HG03378 (cell line): ENCODE measurements around the gene TGFBR3.
"Not testable (repeated sequence)": the region's sequence is repeated elsewhere in the genome, so short reads cannot be mapped to it uniquely, and the experiment has no call there.

ENCODE experiments used
- ATAC-seq: cut with Tn5 transposase; IDR thresholded peaks from one replicate; pipeline ENCODE4 v1.9.1; 2021; ENCODE audit warnings: mild to moderate bottlenecking, moderate library complexity; ENCODE audit not compliant: unreplicated experiment

TGFBR3 gene

GRCh38 chr1:91851130-91852010 lies 34.6 kb downstream of the TGFBR3 start:
- no peak for ATAC-seq

GRCh38 chr1:91850708-91851107 lies 35.2 kb downstream of the TGFBR3 start:
- ATAC-seq: no peak

DNA sequence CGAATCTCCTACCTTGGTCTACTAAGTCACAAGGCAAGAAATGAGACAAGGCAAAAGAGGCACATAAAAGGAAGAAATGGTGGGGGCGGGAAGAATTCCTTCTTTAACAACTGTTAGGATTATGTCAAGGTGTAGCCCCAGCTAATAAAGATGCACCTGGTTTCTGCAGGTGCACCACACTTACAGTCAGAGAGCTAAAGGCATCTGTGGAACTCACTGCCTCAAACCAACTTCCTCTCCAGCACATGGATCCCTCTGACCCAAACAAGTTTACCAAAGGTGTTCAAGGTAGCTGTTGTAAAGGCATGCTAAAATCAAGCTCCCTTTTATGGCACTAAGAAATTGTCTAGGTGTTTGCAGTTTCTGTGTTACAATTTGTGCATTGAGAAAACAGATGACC lies 38.1 kb downstream of the TGFBR3 start:
- no peak for ATAC-seq

DNA sequence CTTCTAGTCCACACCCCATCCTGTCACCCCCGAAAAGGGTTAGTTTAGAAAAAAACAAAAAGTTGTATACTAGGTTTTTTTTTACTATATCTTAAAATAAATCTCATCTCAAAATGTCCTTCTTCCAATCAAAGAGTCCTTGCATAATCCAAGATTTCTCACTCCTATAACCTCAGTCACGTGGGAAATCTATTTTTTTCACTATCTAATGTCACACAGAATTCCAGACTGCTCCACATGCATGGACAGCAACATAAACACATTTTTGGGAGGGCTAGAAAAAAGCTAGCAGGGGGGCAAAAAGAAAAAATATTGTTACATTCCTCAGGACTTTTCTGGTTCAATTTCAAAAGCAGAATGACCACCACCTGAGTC lies 39.3 kb downstream of the TGFBR3 start:
- no peak for ATAC-seq

- ATAC-seq: no peak
Measured at GRCh38 chr1:91846007-91846638, 39.8 kb downstream of the TGFBR3 start.

DNA sequence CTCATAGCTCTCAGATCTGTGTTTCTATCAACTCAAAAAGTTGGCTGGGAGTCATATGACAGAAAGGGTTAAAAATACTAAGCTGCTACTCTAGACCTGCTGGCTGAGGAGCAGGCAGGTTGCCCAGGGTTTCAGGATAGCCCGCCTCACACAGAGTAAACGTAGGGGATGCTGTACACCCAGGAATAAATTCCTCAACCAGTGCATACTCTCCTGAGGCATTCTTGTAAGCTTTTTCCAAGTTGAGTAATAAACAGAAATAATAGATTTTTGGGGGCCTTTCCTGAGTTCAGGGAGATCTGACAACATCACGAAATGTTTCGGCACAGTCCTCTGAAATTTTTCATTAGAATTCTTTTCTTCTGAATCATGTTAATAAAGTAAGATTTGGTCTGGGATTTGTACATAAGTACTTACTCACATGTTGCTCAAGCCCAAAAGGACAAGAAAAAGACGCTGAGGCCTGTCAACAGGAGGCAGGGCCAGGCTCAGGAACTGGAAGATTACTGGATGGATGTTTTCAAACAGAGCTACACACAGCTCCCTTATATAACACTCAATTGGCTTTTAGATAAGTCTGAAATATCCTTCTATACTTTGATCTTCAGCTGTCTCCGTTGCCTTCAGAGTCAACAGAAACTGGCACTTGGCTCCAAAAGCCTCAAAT lies 41.0 kb downstream of the TGFBR3 start:
- ATAC-seq: no peak

- ATAC-seq: no peak
Measured at GRCh38 chr1:91843843-91844242, 42.1 kb downstream of the TGFBR3 start.

DNA sequence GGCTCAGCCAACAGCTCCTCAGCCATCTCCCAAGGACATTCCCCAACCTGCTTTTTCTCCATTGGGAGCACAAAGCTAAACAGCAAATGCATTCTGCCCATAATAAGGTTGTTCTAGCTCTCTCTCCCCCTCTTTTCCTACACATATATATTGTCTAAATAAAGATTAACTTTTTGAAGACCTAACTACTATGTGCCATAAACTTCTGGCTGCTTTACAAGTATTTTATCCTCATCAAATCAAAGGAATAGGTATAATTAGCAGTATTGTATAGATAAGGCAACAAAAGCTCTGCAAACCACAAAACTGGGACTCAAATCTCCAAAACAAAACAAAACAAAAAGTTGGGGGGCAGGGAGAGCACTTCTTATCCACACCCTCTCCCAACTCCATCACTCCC lies 43.4 kb downstream of the TGFBR3 start:
- ATAC-seq: no peak

DNA sequence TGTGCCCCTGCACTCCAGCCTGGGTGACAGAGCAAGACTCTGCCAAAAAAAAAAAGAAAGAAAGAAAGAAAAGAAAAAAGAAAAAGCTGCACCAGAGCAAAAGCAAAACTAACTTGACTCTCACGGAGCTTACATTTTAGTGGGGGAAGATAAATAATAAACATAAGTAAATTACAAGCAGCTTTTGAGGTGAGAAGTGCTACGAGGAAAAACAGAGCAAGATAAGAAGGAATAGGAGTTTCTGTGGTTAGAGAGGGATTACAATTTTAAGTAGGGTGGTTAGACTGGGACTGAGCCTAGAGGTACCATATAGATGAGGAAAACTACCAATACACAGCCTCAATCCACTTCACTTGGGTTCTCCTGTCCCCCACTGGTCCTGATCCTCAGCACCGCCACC lies 43.9 kb downstream of the TGFBR3 start:
- ATAC-seq: no peak

DNA sequence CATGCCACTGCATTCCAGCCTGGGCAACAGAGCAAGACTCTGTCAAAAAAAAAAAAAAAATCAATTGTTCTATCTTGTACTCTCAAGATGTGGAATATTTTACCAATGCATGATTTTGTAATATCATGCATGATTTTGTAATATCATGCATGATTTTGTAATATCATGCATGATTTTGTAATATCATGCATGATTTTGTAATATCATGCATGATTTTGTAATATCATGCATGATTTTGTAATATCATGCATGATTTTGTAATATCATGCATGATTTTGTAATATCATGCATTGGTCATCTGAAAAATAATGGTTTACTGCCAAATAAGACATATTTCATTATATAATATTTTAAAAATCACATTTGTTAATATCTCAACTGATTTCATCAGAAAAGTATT lies 45.7 kb downstream of the TGFBR3 start:
- ATAC-seq: not testable (repeated sequence)

- ATAC-seq: no peak
Measured at GRCh38 chr1:91836331-91837040, 49.5 kb downstream of the TGFBR3 start.

DNA sequence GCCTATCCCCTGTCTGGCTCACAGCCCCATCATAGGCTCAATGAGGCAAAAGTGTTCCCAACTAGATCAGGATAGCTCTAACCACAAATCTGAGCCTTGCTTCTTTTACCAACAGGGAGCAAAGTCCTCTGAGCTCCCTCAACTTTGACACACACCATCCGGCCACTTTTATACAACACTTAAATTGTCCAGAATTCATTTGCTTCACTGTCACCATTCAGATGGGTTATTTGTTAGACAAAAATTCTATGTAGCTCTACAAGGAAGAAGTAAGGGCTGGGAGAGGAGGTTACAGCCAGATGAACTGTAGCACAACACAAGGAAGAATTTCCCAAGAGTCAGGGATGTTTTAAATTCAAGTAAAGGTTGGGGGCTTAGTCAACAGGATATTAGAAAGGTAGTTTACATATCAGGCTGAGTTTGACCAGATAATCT lies 50.8 kb downstream of the TGFBR3 start:
- ATAC-seq: no peak

- not testable (repeated sequence) for ATAC-seq
Measured at GRCh38 chr1:91834549-91834948, 51.4 kb downstream of the TGFBR3 start.

GRCh38 chr1:91833946-91834345 lies 52.0 kb downstream of the TGFBR3 start:
- no peak for ATAC-seq

- no peak for ATAC-seq
Measured at GRCh38 chr1:91831132-91831930, 54.6 kb downstream of the TGFBR3 start.

- no peak for ATAC-seq
Measured at GRCh38 chr1:91830242-91831131, 55.5 kb downstream of the TGFBR3 start.

- ATAC-seq: no peak
Measured at GRCh38 chr1:91829293-91830153, 56.4 kb downstream of the TGFBR3 start.

GRCh38 chr1:91828583-91829281 lies 57.2 kb downstream of the TGFBR3 start:
- ATAC-seq: no peak
